Gastroesophageal sphincter (tissue), 4 donors: Measurements from ENCODE around the gene ASB16. TPM values are rescaled to one million over a fixed set of nuclear protein-coding genes. Genes with fewer than 3 reads are reported as not detected.

Source experiments
- ATAC-seq: fragments of 150-250 bp; one replicate; pipeline ENCODE4 v1.9.1; 2016; ENCODE audit warnings: mild to moderate bottlenecking, moderate library complexity
- H3K27ac ChIP-seq, 4 donors: fragments of 200-600 bp; sonication (generic) in 3 of 4; 1 replicate in 3 of 4; 2 replicates in 1 of 4; pipeline ENCODE4 v1.5.1; 2016 to 2019
- H3K27me3 ChIP-seq: fragments of 200-600 bp; sonication (generic); one replicate; pipeline ENCODE4 v1.5.1; 2019
- H3K36me3 ChIP-seq, 2 donors: fragments of 200-600 bp; sonication (generic); one replicate each; pipeline ENCODE4 v1.5.1; 2019; ENCODE audit warnings: control low read depth in 1 of 2
- H3K4me1 ChIP-seq, 3 donors: fragments of 200-600 bp; sonication (generic); 1 replicate in 2 of 3; 2 replicates in 1 of 3; pipeline ENCODE4 v1.5.1; 2016 to 2019; ENCODE audit warnings: control low read depth in 2 of 3
- H3K4me3 ChIP-seq, 2 donors: fragments of 200-600 bp; sonication (generic); one replicate each; pipeline ENCODE4 v1.5.1; 2019; ENCODE audit warnings: mild to moderate bottlenecking in 1 of 2, moderate library complexity in 1 of 2
- H3K9me3 ChIP-seq, 3 donors: fragments of 200-600 bp; sonication (generic); one replicate each; pipeline ENCODE4 v1.5.1; 2017 to 2019; ENCODE audit warnings: control low read depth in 2 of 3
- CTCF ChIP-seq, 4 experiments: fragments of 200-600 bp in 2 of 4; fragments of 450-650 bp in 2 of 4; sonication (generic) in 1 of 4; IDR thresholded peaks; one replicate each; pipeline ENCODE4 v1.5.1; 2017 to 2019; ENCODE audit warnings: antibody characterized with exemption in 4 of 4, mild to moderate bottlenecking in 2 of 4, moderate library complexity in 2 of 4
- EP300 ChIP-seq: sonication (generic); formaldehyde crosslinking; IDR thresholded peaks from one replicate; pipeline ENCODE4 v1.6.1; 2017; ENCODE audit warnings: antibody characterized with exemption, mild to moderate bottlenecking
- POLR2A ChIP-seq, 2 donors: fragments of 450-650 bp; IDR thresholded peaks; one replicate each; pipeline ENCODE4 v1.6.1; 2017; ENCODE audit warnings: antibody characterized with exemption in 2 of 2, mild to moderate bottlenecking in 2 of 2, moderate library complexity in 1 of 2
- POLR2AphosphoS5 ChIP-seq: sonication (generic); formaldehyde crosslinking; IDR thresholded peaks from one replicate; pipeline ENCODE4 v1.6.1; 2017; ENCODE audit warnings: antibody characterized with exemption
- WGBS, 2 donors: methylation state at CpG; one replicate each; pipeline ENCODE4 v1.1.5; 2018; ENCODE audit warnings: low coverage in 1 of 2; 5-methylcytosine and 5-hydroxymethylcytosine counted together
- total RNA-seq, 4 donors: library from RNA; depleted of rRNA; stranded (reverse); fragments of >200 nt; gene quantifications; one replicate each; pipeline ENCODE4 v1.1.0, GENCODE V29; 2016

The ASB16 gene
- total RNA-seq, 4 donors from 2014 or later: 1.8 to 6.9 (median 3.9) TPM

GRCh38 chr17:44213403-44214229 is 43.1 kb downstream of the ASB16 start:
- 69 to 93% methylated on average over 3 to 10 of the region's 15 CpGs for WGBS, 2 donors
- no peaks in the 10 kb centered on the region for H3K27me3 ChIP-seq
- H3K27ac ChIP-seq: peak overlapping the region in 1 of 4 donors; percentile 26
- peaks cover 0 to 78% of the 10 kb centered on the region in 2 donors for H3K36me3 ChIP-seq
- no peaks in the 10 kb centered on the region for H3K9me3 ChIP-seq
- H3K4me3 ChIP-seq: no peak overlapping the region
- no peak for ATAC-seq
- TF ChIP-seq EP300: no peak
- TF ChIP-seq CTCF (IDR thresholded peaks at IDR 0.05): no peak
- no peak for TF ChIP-seq POLR2A (IDR thresholded peaks at IDR 0.05)
- TF ChIP-seq POLR2AphosphoS5: no peak
- peaks cover 10 to 63% (median 25%) of the 10 kb centered on the region in 3 donors for H3K4me1 ChIP-seq

GRCh38 chr17:44214230-44214494 is 43.7 kb downstream of the ASB16 start:
- Histone ChIP-seq H3K27ac (no peak overlapping the region), H3K36me3 (peaks cover 0 to 72% of the 10 kb centered on the region in 2 donors), H3K4me1 (peaks cover 10 to 63% (median 25%) of the 10 kb centered on the region in 3 donors), H3K9me3 (no peaks in the 10 kb centered on the region), H3K4me3 (no peak overlapping the region), H3K27me3 (no peaks in the 10 kb centered on the region)
- TF ChIP-seq CTCF (IDR thresholded peaks at IDR 0.05): no peak
- TF ChIP-seq POLR2AphosphoS5: no peak
- no peak for TF ChIP-seq POLR2A (IDR thresholded peaks at IDR 0.05)
- TF ChIP-seq EP300: no peak
- ATAC-seq: no peak
- 100% methylated on average over 1 of the region's 1 CpG; no CpG with 5 or more reads in 1 of the 2 donors for WGBS, 2 donors

GRCh38 chr17:44214896-44215295 is 44.4 kb downstream of the ASB16 start:
- no peak for ATAC-seq
- WGBS, 2 donors: 83% methylated on average over 5 of the region's 6 CpGs; no CpG with 5 or more reads in 1 of the 2 donors
- Histone ChIP-seq H3K36me3 (peaks cover 0 to 65% of the 10 kb centered on the region in 2 donors), H3K4me1 (peaks cover 10 to 61% (median 25%) of the 10 kb centered on the region in 3 donors), H3K27ac (no peak overlapping the region), H3K4me3 (no peak overlapping the region), H3K27me3 (no peaks in the 10 kb centered on the region), H3K9me3 (no peaks in the 10 kb centered on the region)
- no peak for TF ChIP-seq CTCF (IDR thresholded peaks at IDR 0.05)
- no peak for TF ChIP-seq POLR2A (IDR thresholded peaks at IDR 0.05)
- no peak for TF ChIP-seq EP300
- no peak for TF ChIP-seq POLR2AphosphoS5

- 58 to 69% methylated on average over 2 to 3 of the region's 5 CpGs for WGBS, 2 donors
Measured at GRCh38 chr17:44216173-44216572, 45.7 kb downstream of the ASB16 start.

More at GRCh38 chr17:44216173-44216572, 45.7 kb downstream of the ASB16 start:
- H3K27ac ChIP-seq: no peak overlapping the region
- peaks cover 0 to 59% of the 10 kb centered on the region in 2 donors for H3K36me3 ChIP-seq
- no peak overlapping the region for H3K4me3 ChIP-seq
- TF ChIP-seq CTCF (IDR thresholded peaks at IDR 0.05): no peak
- TF ChIP-seq POLR2A (IDR thresholded peaks at IDR 0.05): no peak
- no peak for TF ChIP-seq EP300
- no peak for TF ChIP-seq POLR2AphosphoS5
- H3K9me3 ChIP-seq: no peaks in the 10 kb centered on the region
- no peaks in the 10 kb centered on the region for H3K27me3 ChIP-seq
- H3K4me1 ChIP-seq: peaks cover 7 to 49% (median 14%) of the 10 kb centered on the region in 3 donors
- ATAC-seq: no peak
